HEK293T (cell line): ENCODE results near the gene NPY.

Experiments used
- CTCF ChIA-PET: fragments of 350-600 bp; formaldehyde crosslinking; extraction: SDS; loops from one replicate; lab custom pipeline; 2021; ENCODE audit warnings: antibody characterized with exemption, inconsistent platforms; lab: Yijun Ruan, JAX
- POLR2A ChIA-PET: fragments of 350-600 bp; formaldehyde crosslinking; extraction: SDS; loops from one replicate; lab custom pipeline; 2020; ENCODE audit warnings: antibody characterized with exemption, inconsistent platforms; lab: Yijun Ruan, JAX
- DNase-seq: peaks from one replicate; pipeline ENCODE4 v3.0.0; 2012; ENCODE audit warnings: mixed read lengths; ENCODE audit errors: extremely low spot score
- ARNT ChIP-seq: fragments of 450-650 bp; IDR thresholded peaks from 2 replicates; pipeline ENCODE4 v1.6.1; 2017; ENCODE audit warnings: mild to moderate bottlenecking
- BHLHE40 ChIP-seq: fragments of 450-650 bp; IDR thresholded peaks from 2 replicates; pipeline ENCODE4 v1.6.1; 2016; ENCODE audit warnings: mild to moderate bottlenecking, moderate library complexity, borderline replicate concordance
- CTBP1 ChIP-seq: fragments of 450-650 bp; IDR thresholded peaks from 2 replicates; pipeline ENCODE4 v1.6.1; 2016; ENCODE audit warnings: borderline replicate concordance
- ELF4 ChIP-seq: fragments of 450-650 bp; IDR thresholded peaks from 2 replicates; pipeline ENCODE4 v1.6.1; 2017; ENCODE audit warnings: antibody characterized with exemption
- FOXA1 ChIP-seq: fragments of 450-650 bp; IDR thresholded peaks from 2 replicates; pipeline ENCODE4 v1.6.1; 2016; ENCODE audit warnings: mild to moderate bottlenecking
- FOXK2 ChIP-seq: fragments of 450-650 bp; IDR thresholded peaks from 2 replicates; pipeline ENCODE4 v1.6.1; 2016; ENCODE audit warnings: mild to moderate bottlenecking
- FOXM1 ChIP-seq: fragments of 450-650 bp; IDR thresholded peaks from 2 replicates; pipeline ENCODE4 v1.6.1; 2017; ENCODE audit warnings: mild to moderate bottlenecking, borderline replicate concordance
- HDGF ChIP-seq: fragments of 450-650 bp; IDR thresholded peaks from 2 replicates; pipeline ENCODE4 v1.6.1; 2017; ENCODE audit warnings: antibody characterized with exemption, borderline replicate concordance
- L3MBTL2 ChIP-seq: fragments of 450-650 bp; conservative IDR thresholded peaks from 2 replicates; pipeline ENCODE4 v1.6.1; 2016; ENCODE audit warnings: mild to moderate bottlenecking
- LEF1 ChIP-seq: fragments of 450-650 bp; IDR thresholded peaks from 2 replicates; pipeline ENCODE4 v1.6.1; 2017; ENCODE audit warnings: mild to moderate bottlenecking, borderline replicate concordance
- NFRKB ChIP-seq: fragments of 450-650 bp; IDR thresholded peaks from 2 replicates; pipeline ENCODE4 v1.6.1; 2016; ENCODE audit warnings: mild to moderate bottlenecking, moderate library complexity
- PKNOX1 ChIP-seq: fragments of 450-650 bp; IDR thresholded peaks from 2 replicates; pipeline ENCODE4 v1.6.1; 2016
- SP1 ChIP-seq: fragments of 450-650 bp; IDR thresholded peaks from 2 replicates; pipeline ENCODE4 v1.6.1; 2017
- SUZ12 ChIP-seq: fragments of 450-650 bp; IDR thresholded peaks from 2 replicates; pipeline ENCODE4 v1.6.1; 2016; ENCODE audit warnings: mild to moderate bottlenecking
- TARDBP ChIP-seq: fragments of 450-650 bp; IDR thresholded peaks from 2 replicates; pipeline ENCODE4 v1.6.1; 2016
- ZNF384 ChIP-seq: fragments of 450-650 bp; IDR thresholded peaks from 2 replicates; pipeline ENCODE4 v1.6.1; 2016

NPY gene

GRCh38 chr7:24290004-24290641 lies 6.1 kb downstream of the NPY start:
- POLR2A ChIA-PET, result no interaction called here
- CTCF ChIA-PET, result interaction anchor here (0.7 to 1.2 kb wide), 4 partner anchors 14 to 92 kb away, joined by 3 to 6 read pairs (median 3); no protein-coding TSS in a partner anchor
- DNase-seq, result peak; percentile 70
- TF ChIP-seq SP1, result no peak
- no peak for TF ChIP-seq SUZ12
- TF ChIP-seq FOXM1, result no peak
- no peak for TF ChIP-seq FOXK2
- TF ChIP-seq LEF1, result no peak
- peak; percentile 89 for TF ChIP-seq PKNOX1

DNA sequence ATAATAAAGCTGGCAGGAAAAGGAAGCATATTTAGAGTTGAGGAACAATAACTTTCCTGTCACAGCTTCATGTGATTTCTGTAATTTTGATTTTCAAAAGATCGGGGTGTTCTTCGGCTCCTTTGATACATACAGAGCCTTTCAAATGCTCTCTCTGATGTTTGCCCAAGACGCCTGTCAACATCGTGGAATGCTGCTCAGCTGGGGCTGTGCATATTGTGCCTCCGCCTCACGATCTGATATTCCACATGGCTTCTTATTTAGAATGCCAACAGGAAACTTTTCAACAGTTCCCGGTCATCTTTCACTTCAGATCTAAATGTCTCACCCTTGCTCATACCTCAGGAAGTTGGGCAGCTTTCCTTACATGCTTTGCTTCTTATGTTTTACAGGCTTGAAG lies 7.3 kb downstream of the NPY start:
- no peak for DNase-seq
- ChIA-PET POLR2A (no interaction called here), CTCF (interaction anchor here (1.0 kb wide), 1 partner anchor 90 kb away, joined by 4 read pairs; no protein-coding TSS in a partner anchor)
- TF ChIP-seq L3MBTL2 (no peak), FOXA1 (no peak), ARNT (no peak), ELF4 (no peak), BHLHE40 (no peak), HDGF (no peak), LEF1 (no peak), SP1 (no peak), CTBP1 (no peak), ZNF384 (no peak), SUZ12 (no peak), FOXK2 (no peak), NFRKB (no peak), FOXM1 (no peak), PKNOX1 (no peak), TARDBP (no peak)

DNA sequence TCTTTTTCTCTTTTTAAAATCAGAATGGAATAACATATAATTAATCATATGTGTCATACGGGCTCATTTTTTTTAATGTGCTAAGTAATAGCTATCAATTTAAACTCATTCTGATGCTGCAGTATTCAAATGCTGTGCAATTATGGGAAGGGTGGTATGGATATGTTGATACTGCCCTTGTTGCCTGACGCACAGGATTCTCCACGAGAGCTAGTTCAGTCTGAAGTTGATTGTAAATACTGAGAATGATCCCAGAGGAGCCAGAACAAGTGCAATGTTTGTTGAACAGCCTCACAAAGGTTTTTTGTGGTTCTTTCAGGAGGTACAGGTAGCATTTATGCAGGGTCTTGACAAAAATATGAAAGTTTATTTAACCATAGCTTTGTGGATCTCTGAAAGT lies 13.4 kb downstream of the NPY start:
- ChIA-PET POLR2A (no interaction called here), CTCF (no interaction called here)
- no peak for DNase-seq
- TF ChIP-seq ZNF384, result no peak
- no peak for TF ChIP-seq SP1
- TF ChIP-seq SUZ12, result no peak
- no peak for TF ChIP-seq FOXK2
- no peak for TF ChIP-seq FOXM1
- no peak for TF ChIP-seq ELF4
- TF ChIP-seq NFRKB, result no peak
- no peak for TF ChIP-seq FOXA1
- no peak for TF ChIP-seq HDGF
- TF ChIP-seq LEF1, result no peak
- no peak for TF ChIP-seq L3MBTL2
- no peak for TF ChIP-seq BHLHE40
- no peak for TF ChIP-seq CTBP1

DNA sequence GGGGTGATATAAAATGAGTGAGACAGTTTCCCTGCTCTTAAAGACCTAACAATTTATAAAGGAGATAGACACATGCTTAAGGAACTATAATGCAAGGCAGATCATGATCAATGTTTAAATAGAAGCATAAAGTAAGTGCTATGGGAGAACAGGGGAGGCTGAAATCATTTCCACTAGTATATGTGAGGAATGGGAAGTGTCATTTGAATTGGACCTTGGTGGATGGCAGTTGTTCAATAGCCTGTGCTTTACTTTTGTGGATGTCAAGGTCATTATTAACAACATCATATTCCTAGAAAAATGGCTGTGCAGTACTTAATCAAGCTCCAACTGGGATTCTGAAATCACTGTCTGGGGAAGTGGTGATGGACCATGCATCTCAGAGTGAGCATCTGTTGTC lies 14.7 kb downstream of the NPY start:
- ChIA-PET POLR2A (no interaction called here), CTCF (no interaction called here)
- no peak for DNase-seq
- no peak for TF ChIP-seq FOXA1
- no peak for TF ChIP-seq SUZ12
- no peak for TF ChIP-seq BHLHE40
- no peak for TF ChIP-seq L3MBTL2
- no peak for TF ChIP-seq ELF4
- TF ChIP-seq ZNF384, result no peak
- no peak for TF ChIP-seq CTBP1
- no peak for TF ChIP-seq LEF1
- no peak for TF ChIP-seq TARDBP
- no peak for TF ChIP-seq NFRKB
- no peak for TF ChIP-seq ARNT
- no peak for TF ChIP-seq SP1
- TF ChIP-seq HDGF, result no peak
- no peak for TF ChIP-seq PKNOX1
- no peak for TF ChIP-seq FOXK2
- TF ChIP-seq FOXM1, result no peak

DNA sequence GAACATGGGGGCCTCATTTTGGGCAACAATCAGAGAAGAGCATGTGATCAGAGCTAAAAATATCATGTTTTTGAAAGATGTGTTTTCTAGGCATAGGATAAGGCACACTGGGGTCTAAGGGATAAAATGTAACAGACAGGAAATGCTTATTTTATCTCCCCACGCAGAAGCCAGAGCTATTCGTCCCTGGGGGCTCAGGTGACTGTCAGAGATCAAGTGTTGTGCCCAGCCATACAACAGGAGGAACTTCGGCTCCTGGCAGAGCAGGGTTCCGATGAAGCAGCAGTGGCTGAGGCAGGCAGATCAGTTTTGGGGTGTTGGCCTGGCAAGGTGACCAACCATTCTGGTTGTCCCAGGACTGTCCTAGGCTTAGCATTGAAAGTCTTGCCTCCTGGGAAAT lies 15.2 kb downstream of the NPY start:
- TF ChIP-seq FOXK2 (no peak), L3MBTL2 (no peak), LEF1 (no peak), PKNOX1 (no peak), BHLHE40 (no peak)
- POLR2A ChIA-PET, result no interaction called here
- no peak for DNase-seq
- CTCF ChIA-PET, result no interaction called here

- no peak for DNase-seq
- ChIA-PET CTCF (no interaction called here), POLR2A (no interaction called here)
- TF ChIP-seq TARDBP (no peak), FOXA1 (no peak), LEF1 (no peak), SP1 (no peak), L3MBTL2 (no peak), ARNT (no peak), PKNOX1 (no peak), ZNF384 (no peak), ELF4 (no peak), BHLHE40 (no peak), SUZ12 (no peak), FOXK2 (no peak)
These were observed 17.7 kb downstream of the NPY start for GRCh38 chr7:24301703-24302102.
